ENCODE measurements around the gene TMEM217.

DNA sequence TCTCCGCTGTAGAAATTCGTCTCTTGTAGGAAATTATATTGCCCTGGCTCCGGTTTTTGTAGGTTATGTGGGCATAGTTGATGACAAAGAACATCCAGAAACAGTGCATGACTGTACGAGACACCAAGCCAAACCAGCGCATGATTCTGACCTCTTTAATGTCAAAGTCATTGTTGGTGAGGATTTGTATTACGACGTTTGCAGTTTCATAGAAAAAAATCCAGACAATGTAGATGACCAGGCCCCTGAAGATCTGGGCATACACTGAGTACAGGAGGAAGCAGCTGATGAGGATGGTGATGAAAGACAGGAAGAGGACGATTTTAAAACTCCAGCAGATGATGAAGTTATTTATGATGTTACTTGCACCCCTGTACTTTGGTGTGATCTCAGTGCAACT, 39.4 kb downstream of the TMEM217 start:
- TF ChIP-seq, protein P1, sequence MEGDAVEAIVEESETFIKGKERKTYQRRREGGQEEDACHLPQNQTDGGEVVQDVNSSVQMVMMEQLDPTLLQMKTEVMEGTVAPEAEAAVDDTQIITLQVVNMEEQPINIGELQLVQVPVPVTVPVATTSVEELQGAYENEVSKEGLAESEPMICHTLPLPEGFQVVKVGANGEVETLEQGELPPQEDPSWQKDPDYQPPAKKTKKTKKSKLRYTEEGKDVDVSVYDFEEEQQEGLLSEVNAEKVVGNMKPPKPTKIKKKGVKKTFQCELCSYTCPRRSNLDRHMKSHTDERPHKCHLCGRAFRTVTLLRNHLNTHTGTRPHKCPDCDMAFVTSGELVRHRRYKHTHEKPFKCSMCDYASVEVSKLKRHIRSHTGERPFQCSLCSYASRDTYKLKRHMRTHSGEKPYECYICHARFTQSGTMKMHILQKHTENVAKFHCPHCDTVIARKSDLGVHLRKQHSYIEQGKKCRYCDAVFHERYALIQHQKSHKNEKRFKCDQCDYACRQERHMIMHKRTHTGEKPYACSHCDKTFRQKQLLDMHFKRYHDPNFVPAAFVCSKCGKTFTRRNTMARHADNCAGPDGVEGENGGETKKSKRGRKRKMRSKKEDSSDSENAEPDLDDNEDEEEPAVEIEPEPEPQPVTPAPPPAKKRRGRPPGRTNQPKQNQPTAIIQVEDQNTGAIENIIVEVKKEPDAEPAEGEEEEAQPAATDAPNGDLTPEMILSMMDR (IDR thresholded peaks at IDR 0.05), result no peak
- no peak for TF ChIP-seq POLR2A (IDR thresholded peaks at IDR 0.05)
